ENCODE results near the gene ACSL6.

ACSL6 gene

DNA sequence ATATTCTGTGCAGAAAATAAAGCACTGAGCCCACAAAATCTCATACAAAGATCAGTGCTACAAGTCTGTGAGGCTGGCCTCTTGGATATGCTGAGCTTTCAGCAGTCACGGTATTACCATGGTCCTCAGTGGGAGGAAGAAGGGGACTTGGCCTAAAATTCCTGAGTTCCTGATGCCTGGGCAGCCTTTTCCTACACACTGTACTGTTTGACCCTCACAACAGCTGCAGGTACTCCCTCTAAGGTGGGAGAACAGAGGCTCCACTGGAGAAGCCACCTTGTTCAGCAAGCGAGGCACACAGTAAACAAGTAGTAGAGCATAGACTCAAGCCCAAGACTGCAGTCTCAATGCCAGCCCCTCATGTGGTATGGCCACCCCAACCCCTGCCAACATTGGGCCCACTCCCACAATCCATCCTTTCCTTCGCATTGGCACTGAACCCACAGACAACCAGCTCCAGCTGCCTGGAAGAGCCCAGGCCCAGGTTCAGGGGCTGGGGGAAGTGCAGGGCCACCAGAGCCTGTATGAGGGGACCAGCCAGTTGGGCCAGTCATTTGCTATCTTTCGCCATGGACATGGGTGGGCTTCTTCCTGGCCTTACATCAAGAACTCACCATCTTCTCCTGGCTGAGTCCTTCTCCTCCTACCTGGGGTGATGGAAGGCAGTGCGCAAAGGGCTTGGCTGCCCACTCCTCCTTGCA is 14.3 kb downstream of the ACSL6 start:
- TF ChIP-seq, protein P1, sequence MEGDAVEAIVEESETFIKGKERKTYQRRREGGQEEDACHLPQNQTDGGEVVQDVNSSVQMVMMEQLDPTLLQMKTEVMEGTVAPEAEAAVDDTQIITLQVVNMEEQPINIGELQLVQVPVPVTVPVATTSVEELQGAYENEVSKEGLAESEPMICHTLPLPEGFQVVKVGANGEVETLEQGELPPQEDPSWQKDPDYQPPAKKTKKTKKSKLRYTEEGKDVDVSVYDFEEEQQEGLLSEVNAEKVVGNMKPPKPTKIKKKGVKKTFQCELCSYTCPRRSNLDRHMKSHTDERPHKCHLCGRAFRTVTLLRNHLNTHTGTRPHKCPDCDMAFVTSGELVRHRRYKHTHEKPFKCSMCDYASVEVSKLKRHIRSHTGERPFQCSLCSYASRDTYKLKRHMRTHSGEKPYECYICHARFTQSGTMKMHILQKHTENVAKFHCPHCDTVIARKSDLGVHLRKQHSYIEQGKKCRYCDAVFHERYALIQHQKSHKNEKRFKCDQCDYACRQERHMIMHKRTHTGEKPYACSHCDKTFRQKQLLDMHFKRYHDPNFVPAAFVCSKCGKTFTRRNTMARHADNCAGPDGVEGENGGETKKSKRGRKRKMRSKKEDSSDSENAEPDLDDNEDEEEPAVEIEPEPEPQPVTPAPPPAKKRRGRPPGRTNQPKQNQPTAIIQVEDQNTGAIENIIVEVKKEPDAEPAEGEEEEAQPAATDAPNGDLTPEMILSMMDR (IDR thresholded peaks at IDR 0.05; ENCODE audit: insufficient read depth, low read depth, low read length, missing control alignments): no peak
- DNase-seq (ENCODE audit: low read depth): no peak
- no peak overlapping the region for H3K4me3 ChIP-seq (ENCODE audit: low read depth, low read length)

DNA sequence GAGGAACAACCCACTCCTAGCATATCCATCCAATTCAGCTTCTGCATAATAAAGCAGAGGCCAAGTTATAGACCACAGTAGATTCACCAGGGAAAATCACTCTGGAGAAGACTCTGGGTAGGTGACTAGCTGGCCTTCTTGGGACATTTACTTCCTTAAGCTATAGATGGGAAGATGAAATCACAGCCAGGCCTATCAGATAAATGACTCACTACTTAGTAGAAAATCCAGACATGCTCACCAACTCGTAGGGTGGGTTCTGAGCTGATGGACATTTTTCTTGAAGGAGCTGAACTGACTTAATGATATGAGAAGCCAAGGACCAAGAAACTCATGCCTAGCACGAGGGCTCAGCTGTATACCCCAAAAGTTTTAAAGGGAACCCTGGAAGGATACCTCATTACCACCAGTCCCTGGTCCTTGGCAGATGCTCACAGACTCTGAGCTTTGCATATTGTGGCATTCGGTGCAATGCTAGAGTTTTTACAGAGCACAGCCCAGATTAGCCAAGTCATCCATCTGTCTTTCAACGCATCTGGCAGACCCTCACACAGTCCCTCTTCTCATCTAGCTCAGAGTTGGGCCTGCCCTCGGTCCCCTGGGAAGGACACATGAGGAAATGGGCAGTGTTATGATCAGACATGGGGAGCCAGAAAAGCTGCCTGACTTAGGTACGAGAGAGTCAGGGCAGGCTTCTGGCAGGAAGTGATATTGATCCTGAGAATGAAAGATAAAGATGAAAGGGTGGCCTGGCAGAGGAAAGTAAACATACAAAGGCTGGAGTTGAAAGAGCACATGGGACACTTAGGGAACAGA is 15.0 kb downstream of the ACSL6 start:
- no peak overlapping the region for H3K4me3 ChIP-seq (ENCODE audit: low read depth, low read length)
- TF ChIP-seq, protein P1 (IDR thresholded peaks at IDR 0.05; ENCODE audit: insufficient read depth, low read depth, low read length, missing control alignments): no peak
- no peak for DNase-seq (ENCODE audit: low read depth)

DNA sequence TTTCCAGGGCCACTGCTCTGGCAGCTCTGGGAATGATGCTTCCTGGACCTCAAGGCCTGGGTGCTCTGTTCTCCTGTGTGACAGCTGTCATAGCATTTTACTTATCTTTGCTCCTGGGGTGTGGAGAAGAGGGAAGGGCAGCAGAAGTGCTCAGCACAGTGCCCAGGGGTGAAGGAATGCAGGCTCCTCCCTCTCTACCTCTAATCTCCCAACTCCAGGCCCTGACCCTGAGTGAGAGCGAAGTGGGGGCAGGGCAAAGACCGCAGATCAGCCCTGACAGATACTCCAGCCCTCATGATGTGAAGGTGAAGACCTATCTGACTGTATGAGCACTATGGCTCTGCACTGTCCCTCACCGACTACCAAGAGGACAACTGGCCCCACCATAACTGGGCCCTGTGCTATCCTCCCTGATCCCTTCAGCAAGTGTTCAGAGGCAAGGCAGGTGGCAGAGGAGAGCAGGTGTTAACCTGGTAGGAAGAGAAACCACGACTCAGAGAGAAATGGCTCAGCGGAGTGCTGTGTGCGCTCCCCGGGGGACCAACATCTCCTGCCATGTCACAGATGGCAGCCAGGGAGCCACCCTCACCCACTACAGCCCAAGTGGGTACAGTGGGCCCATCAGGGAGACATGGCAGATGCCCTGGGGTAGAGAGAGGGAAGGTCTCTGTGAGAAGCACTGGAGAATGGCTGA is 16.8 kb downstream of the ACSL6 start:
- TF ChIP-seq, protein P1 (IDR thresholded peaks at IDR 0.05; ENCODE audit: insufficient read depth, low read depth, low read length, missing control alignments): no peak
- peak; percentile 23 for DNase-seq (ENCODE audit: low read depth)

DNA sequence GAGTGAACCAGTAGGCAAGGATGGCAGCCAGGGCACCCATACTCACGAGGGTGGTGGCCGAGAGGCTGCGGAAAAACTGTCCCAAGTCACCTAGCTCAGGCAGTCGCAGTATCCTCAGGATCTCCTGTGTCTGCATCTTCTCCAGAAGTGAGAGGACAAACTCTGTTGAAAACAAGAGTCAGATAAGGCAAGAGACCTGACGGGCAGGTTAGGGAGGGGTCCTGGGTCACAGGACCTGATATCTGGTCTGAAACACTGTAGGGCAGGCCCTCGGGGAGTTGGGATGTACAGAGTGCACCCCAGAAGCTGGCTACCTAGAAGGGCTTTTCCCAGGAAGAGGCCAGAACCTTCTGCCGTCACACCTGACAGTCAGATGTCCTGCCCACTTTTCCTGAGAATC is 17.4 kb downstream of the ACSL6 start:
- DNase-seq (ENCODE audit: low read depth): no peak
- no peak overlapping the region for H3K4me3 ChIP-seq (ENCODE audit: low read depth, low read length)
- TF ChIP-seq, protein P1 (IDR thresholded peaks at IDR 0.05; ENCODE audit: insufficient read depth, low read depth, low read length, missing control alignments): no peak

More for the DNA sequence above, 16.8 kb downstream of the ACSL6 start:
- H3K4me3 ChIP-seq (ENCODE audit: low read depth, low read length): no peak overlapping the region

- TF ChIP-seq, protein P1 (IDR thresholded peaks at IDR 0.05; ENCODE audit: insufficient read depth, low read depth, low read length, missing control alignments): no peak
- no peak for DNase-seq (ENCODE audit: low read depth)
- no peak overlapping the region for H3K4me3 ChIP-seq (ENCODE audit: low read depth, low read length)
Observed at GRCh38 chr5:131993676-131994075, 17.8 kb downstream of the ACSL6 start.

- no peak for DNase-seq (ENCODE audit: low read depth)
- H3K4me3 ChIP-seq (ENCODE audit: low read depth, low read length): no peak overlapping the region
- TF ChIP-seq, protein P1 (IDR thresholded peaks at IDR 0.05; ENCODE audit: insufficient read depth, low read depth, low read length, missing control alignments): no peak
Observed at GRCh38 chr5:131992370-131992769, 19.1 kb downstream of the ACSL6 start.
